ENCODE data around the gene HOXA2.

The HOXA2 gene

DNA sequence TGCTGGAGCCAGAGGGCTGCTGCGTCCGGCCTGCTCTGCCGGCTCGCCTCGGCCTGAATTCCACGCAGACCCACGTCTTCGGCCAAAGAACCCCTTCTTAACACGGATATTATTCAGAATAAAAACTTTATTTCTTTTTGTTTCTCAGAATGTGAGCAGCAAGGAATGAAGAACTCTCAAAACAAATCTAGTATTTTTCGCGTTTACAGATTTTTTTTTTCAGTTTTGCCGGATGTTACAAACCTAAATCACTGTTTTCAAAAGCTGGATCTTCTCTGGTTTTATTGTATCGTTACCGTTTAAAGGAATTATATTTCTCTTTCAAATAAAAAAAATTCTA lies 4.4 kb upstream of the HOXA2 start:
- Histone ChIP-seq H3K27ac (ENCODE audit: low read depth, low read length) (peak overlapping the region; percentile 81), H3K27me3 (ENCODE audit: control insufficient read depth in 1 of 2, insufficient read depth in 2 of 2, low read length in 2 of 2) (no peaks in the 10 kb centered on the region), H3K4me1 (ENCODE audit: insufficient read depth, low read length) (peaks cover 57% of the 10 kb centered on the region), H3K36me3 (ENCODE audit: insufficient read depth, low read length) (no peaks in the 10 kb centered on the region), H3K9me3 (ENCODE audit: low read length) (no peaks in the 10 kb centered on the region), H3K9ac (ENCODE audit: low read length) (no peak overlapping the region), H3K4me3 (ENCODE audit: low read depth in 1 of 2, low read length in 2 of 2) (peak overlapping the region in 1 of 2 donors; percentile 45)

DNA sequence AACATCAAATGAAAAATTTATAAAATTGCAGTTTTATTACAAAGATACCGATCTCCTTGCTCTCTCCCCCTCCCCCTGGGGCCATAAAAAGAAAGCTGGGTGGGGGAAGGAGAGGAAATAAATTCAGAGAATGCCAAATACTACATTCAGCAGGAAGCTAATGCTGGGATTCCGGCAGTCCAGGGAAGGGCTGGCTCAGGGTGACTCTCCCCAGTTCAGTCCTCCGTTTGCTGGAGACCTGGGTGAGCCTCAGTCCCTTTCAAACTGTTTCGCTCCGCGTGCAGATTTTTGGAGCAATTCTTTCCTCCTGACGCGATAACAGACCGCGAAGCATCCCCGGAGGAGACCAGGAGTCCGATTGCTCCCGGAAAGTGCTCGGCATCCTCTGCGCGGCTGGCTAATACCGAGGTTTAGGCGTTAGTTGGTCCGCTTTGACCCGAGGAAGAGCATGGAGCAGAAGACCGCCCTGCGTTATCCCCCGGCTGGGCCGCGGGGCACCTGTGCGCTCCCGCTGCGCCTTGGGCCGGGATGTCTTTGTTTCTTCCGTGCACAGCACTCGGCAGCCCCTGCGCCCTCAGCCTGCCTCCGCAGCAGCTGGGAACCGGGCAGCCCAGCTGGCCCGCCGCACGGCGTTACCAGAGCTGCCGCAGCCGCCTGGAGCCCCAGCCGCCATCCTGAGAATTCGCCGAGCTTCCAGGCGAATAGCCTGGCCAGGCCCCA lies 3.9 kb upstream of the HOXA2 start:
- Histone ChIP-seq H3K27me3 (ENCODE audit: control insufficient read depth in 1 of 2, insufficient read depth in 2 of 2, low read length in 2 of 2) (no peaks in the 10 kb centered on the region), H3K9me3 (ENCODE audit: low read length) (no peaks in the 10 kb centered on the region), H3K4me3 (ENCODE audit: low read depth in 1 of 2, low read length in 2 of 2) (peak overlapping the region; percentile 25 to 45), H3K36me3 (ENCODE audit: insufficient read depth, low read length) (no peaks in the 10 kb centered on the region), H3K9ac (ENCODE audit: low read length) (peak overlapping the region; percentile 54), H3K4me1 (ENCODE audit: insufficient read depth, low read length) (peaks cover 51% of the 10 kb centered on the region), H3K27ac (ENCODE audit: low read depth, low read length) (peak overlapping the region; percentile 81)

DNA sequence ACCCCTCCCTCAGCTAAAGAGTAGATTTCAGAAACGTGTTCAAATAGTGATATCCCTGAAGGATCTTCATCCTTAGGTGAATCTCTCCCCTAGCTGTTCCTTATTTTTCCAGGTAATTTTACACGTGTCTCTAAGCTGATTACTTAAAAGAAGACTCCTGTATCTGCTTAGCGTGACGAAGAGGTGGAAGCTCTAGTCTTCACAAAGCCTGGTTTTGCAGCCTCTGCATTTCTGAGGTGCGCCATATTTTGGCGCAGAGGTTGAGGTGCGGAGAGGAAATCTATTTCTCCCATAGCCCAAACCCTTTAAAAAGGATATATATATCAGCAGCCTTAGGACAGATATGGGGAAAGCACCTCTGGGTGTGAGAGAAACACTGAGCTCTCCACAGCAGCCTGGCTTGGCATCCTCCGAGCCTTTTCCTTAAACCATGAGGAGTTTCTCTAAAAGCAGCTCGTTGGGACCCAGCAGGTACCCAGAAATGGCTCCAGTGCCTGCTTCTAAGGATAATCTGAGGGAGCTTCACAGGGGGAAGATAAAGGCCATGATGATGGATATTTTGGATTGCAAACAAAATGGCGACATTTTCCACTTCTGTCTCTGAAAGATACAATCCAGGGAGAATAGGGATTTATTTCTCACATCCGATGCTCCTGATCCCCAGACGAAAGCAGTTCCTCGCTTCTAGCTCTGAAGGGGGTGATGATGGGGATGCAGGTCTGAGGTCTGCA lies 3.0 kb upstream of the HOXA2 start:
- peak overlapping the region in 1 of 2 donors; percentile 45 for H3K4me3 ChIP-seq (ENCODE audit: low read depth in 1 of 2, low read length in 2 of 2)
- H3K27me3 ChIP-seq (ENCODE audit: control insufficient read depth in 1 of 2, insufficient read depth in 2 of 2, low read length in 2 of 2): no peaks in the 10 kb centered on the region
- H3K36me3 ChIP-seq (ENCODE audit: insufficient read depth, low read length): no peaks in the 10 kb centered on the region
- H3K27ac ChIP-seq (ENCODE audit: low read depth, low read length): peak overlapping the region; percentile 81
- peaks cover 49% of the 10 kb centered on the region for H3K4me1 ChIP-seq (ENCODE audit: insufficient read depth, low read length)
- H3K9me3 ChIP-seq (ENCODE audit: low read length): no peaks in the 10 kb centered on the region
- peak overlapping the region; percentile 54 for H3K9ac ChIP-seq (ENCODE audit: low read length)

DNA sequence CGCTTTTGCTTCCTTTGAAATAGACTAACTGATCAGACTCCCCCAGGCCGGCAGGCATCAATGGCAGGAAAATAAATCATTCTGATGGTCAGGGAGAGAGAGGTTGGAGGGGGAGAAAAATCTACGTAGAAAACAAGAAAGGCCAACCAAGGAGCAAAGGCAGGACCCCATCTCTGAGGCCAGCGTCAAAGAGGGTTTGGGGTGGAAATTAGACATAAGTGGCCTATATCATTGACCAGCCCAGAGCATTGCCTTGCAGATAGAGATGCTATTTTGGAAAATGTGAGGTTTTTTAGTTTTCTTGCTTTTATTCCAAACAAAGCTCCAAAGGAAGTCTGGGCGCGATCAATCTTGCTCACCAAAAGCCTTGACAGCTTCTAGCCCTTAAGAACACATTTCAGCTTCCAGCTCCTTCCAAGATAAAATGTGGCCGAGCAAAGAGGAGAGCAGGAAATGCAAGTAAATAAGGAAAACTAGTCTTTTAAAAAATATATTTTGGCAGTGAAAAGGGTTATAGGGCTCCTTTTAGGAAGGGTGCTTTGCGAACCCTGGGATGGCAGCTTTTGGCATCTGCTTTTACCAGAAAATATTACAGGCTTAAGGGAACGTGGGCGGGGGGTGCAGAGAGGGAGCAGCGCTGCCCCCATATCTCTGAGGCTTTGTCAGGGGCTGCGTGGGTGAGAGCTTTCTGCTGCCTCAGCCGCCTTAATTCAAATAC lies 2.0 kb upstream of the HOXA2 start:
- Histone ChIP-seq H3K27me3 (ENCODE audit: control insufficient read depth in 1 of 2, insufficient read depth in 2 of 2, low read length in 2 of 2) (no peaks in the 10 kb centered on the region), H3K4me1 (ENCODE audit: insufficient read depth, low read length) (peaks cover 49% of the 10 kb centered on the region), H3K9me3 (ENCODE audit: low read length) (no peaks in the 10 kb centered on the region), H3K27ac (ENCODE audit: low read depth, low read length) (peak overlapping the region; percentile 81), H3K4me3 (ENCODE audit: low read depth in 1 of 2, low read length in 2 of 2) (peak overlapping the region in 1 of 2 donors; percentile 46), H3K9ac (ENCODE audit: low read length) (peak overlapping the region; percentile 42), H3K36me3 (ENCODE audit: insufficient read depth, low read length) (no peaks in the 10 kb centered on the region)

DNA sequence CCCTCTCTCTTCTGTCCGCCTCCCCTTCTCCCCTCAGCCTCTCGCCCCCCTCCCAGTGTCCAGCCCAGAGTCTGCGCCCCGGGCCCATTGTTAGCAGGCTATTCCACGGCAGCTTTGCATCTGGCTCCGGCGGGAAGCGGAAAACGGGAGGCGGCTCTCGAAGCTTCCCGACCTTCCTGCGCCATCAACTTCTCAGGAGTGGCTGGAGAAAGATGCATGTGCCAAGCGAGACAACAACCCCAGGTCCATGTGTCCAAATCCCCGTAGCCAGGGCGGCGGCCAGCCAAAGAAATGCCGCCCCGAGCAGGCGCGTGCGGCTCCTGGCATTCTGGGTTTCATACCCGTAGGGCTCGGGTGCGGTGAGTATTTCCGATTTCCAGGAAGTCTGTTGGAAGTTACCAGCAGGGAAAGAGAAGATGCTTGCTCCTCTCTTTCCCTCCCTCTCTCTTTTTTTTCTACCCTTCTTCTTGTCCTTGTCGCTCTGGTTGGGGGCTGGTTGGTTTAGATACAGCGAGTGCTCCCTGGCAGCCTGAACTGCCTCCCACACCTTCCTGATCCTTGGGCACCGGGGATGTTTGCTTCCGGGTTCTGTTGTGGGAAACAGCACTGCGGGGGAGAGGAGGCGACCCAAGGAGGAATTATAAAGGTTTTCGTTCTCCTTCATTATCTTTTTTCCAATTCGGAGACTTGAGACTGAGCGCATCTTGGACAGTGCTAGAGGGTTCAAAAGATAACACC lies 1.2 kb upstream of the HOXA2 start:
- peak overlapping the region; percentile 42 for H3K9ac ChIP-seq (ENCODE audit: low read length)
- H3K27me3 ChIP-seq (ENCODE audit: control insufficient read depth in 1 of 2, insufficient read depth in 2 of 2, low read length in 2 of 2): no peaks in the 10 kb centered on the region

DNA sequence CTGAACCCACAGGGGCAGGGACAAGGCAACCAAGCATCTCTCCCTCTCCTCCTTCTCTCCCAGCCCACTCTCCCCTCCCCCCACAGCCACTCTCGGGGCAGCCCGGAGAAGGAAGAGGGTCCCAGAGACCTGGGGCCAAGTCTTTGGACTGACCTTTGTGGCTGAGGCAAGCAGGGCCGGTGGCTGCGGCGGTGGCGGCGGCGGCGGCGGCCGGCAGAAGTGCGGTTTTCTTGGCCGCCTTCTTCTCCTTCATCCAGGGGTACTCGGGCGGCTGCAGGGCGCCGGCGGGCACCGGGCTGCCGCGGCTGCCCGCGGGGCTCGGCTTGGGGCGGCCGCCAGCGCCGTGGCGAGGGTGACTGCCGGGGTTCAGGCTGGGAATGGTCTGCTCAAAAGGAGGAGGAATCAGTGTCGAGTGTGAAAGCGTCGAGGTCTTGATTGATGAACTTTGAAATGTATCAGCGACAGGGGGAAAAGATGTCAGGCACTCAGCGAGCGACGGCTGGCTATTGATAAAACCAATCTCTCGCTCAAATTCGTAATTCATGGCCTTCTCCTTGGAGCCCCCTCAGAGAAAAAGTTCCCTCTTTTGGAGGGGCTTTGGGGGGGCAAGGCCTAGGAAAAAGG lies 414 bp downstream of the HOXA2 start:
- H3K27me3 ChIP-seq (ENCODE audit: control insufficient read depth in 1 of 2, insufficient read depth in 2 of 2, low read length in 2 of 2): no peaks in the 10 kb centered on the region
- H3K9me3 ChIP-seq (ENCODE audit: low read length): no peaks in the 10 kb centered on the region
- H3K4me3 ChIP-seq (ENCODE audit: low read depth in 1 of 2, low read length in 2 of 2): peak overlapping the region; percentile 34 to 53
- no peaks in the 10 kb centered on the region for H3K36me3 ChIP-seq (ENCODE audit: insufficient read depth, low read length)
- H3K27ac ChIP-seq (ENCODE audit: low read depth, low read length): peak overlapping the region; percentile 81
- H3K9ac ChIP-seq (ENCODE audit: low read length): peak overlapping the region; percentile 15
- H3K4me1 ChIP-seq (ENCODE audit: insufficient read depth, low read length): peaks cover 55% of the 10 kb centered on the region

More for the DNA sequence above, 1.2 kb upstream of the HOXA2 start:
- Histone ChIP-seq H3K27ac (ENCODE audit: low read depth, low read length) (peak overlapping the region; percentile 81), H3K36me3 (ENCODE audit: insufficient read depth, low read length) (no peaks in the 10 kb centered on the region), H3K4me1 (ENCODE audit: insufficient read depth, low read length) (peaks cover 45% of the 10 kb centered on the region), H3K4me3 (ENCODE audit: low read depth in 1 of 2, low read length in 2 of 2) (peak overlapping the region; percentile 30 to 46), H3K9me3 (ENCODE audit: low read length) (no peaks in the 10 kb centered on the region)

DNA sequence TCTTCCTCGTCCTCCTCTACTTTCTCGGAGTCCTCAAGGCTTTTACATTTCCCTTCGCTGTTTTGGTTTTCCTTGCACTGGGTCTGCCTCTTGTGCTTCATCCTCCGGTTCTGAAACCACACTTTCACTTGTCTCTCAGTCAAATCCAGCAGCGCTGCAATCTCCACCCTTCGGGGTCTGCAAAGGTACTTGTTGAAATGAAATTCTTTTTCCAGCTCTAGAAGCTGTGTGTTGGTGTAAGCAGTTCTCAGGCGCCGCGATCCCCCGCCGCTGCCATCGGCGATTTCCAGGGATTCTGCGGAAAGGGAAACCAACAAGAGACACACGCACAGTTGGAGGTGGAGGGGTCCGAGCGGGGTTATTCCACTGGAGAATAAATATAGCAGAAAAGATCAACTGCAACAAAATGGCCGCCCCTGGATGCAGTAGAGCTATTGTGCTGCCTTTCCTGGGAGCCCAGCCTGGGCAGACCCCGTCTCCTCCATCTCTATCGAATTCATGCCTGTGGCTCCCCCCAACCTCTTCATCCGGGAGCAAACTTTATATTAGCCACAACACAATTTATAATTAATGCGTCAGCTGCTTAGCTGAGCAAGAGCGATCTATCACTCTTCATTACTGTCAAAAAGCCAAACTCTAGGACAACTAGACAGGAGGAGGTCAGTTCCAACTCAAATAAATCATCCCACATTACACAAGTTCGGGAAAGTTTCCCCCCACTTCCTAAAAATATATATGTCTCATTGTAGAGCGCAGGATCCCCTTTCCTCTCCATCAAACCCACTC lies 1.1 kb downstream of the HOXA2 start:
- Histone ChIP-seq H3K4me1 (ENCODE audit: insufficient read depth, low read length) (peaks cover 57% of the 10 kb centered on the region), H3K27me3 (ENCODE audit: control insufficient read depth in 1 of 2, insufficient read depth in 2 of 2, low read length in 2 of 2) (no peaks in the 10 kb centered on the region), H3K27ac (ENCODE audit: low read depth, low read length) (peak overlapping the region; percentile 61), H3K4me3 (ENCODE audit: low read depth in 1 of 2, low read length in 2 of 2) (peak overlapping the region; percentile 34 to 53), H3K36me3 (ENCODE audit: insufficient read depth, low read length) (no peaks in the 10 kb centered on the region), H3K9ac (ENCODE audit: low read length) (peak overlapping the region; percentile 15), H3K9me3 (ENCODE audit: low read length) (no peaks in the 10 kb centered on the region)

DNA sequence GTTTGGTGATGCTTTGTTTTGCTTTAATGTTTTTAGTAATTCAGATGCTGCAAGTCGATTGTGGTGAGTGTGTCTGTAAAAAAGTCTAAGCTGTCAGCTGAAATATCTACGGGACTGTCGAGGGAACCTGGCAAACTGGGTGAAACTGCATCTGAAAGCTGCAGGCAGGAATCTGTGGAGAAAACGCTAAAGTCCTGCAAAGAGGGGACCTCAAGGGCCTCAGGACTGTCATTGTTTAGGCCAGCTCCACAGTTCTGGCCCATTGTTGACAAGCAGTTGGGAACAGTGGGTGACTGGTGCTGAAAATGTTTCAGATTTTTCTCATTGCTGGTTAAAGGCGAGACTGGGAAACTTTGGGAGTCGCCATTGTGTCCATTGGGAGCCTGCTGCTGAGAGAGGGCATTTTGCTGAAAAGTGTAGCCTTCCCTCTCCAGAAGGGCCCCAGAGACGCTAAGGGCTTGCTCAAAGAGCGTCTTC lies 1.8 kb downstream of the HOXA2 start:
- Histone ChIP-seq H3K4me3 (ENCODE audit: low read depth in 1 of 2, low read length in 2 of 2) (peak overlapping the region in 1 of 2 donors; percentile 53), H3K4me1 (ENCODE audit: insufficient read depth, low read length) (peaks cover 52% of the 10 kb centered on the region), H3K27me3 (ENCODE audit: control insufficient read depth in 1 of 2, insufficient read depth in 2 of 2, low read length in 2 of 2) (no peaks in the 10 kb centered on the region), H3K27ac (ENCODE audit: low read depth, low read length) (peak overlapping the region; percentile 61), H3K9ac (ENCODE audit: low read length) (peak overlapping the region; percentile 15), H3K36me3 (ENCODE audit: insufficient read depth, low read length) (no peaks in the 10 kb centered on the region), H3K9me3 (ENCODE audit: low read length) (no peaks in the 10 kb centered on the region)

GRCh38 chr7:27099453-27100370 lies 2.8 kb downstream of the HOXA2 start:
- H3K9ac ChIP-seq (ENCODE audit: low read length): peak overlapping the region; percentile 47
- H3K27me3 ChIP-seq (ENCODE audit: control insufficient read depth in 1 of 2, insufficient read depth in 2 of 2, low read length in 2 of 2): no peaks in the 10 kb centered on the region
- peak overlapping the region; percentile 85 for H3K27ac ChIP-seq (ENCODE audit: low read depth, low read length)
- no peaks in the 10 kb centered on the region for H3K9me3 ChIP-seq (ENCODE audit: low read length)
- H3K36me3 ChIP-seq (ENCODE audit: insufficient read depth, low read length): no peaks in the 10 kb centered on the region
- H3K4me3 ChIP-seq (ENCODE audit: low read depth in 1 of 2, low read length in 2 of 2): peak overlapping the region; percentile 38 to 73
- H3K4me1 ChIP-seq (ENCODE audit: insufficient read depth, low read length): peaks cover 42% of the 10 kb centered on the region

All from muscle layer of colon (tissue), 2 donors.